NB4 (cell line): ENCODE data around the gene NCOA6.

Experiments
- DNase-seq: peaks from one replicate; pipeline ENCODE4 v3.0.0; 2010; ENCODE audit warnings: low read depth
- H3K4me3 ChIP-seq: one replicate; pipeline ENCODE4 v1.5.1; 2011; ENCODE audit warnings: mild to moderate bottlenecking, low read depth, low read length, moderate library complexity
- MYC ChIP-seq: IDR thresholded peaks from 2 replicates; pipeline ENCODE4 v1.6.1; 2011; ENCODE audit warnings: low read depth, low read length
- POLR2A ChIP-seq: IDR thresholded peaks from 2 replicates; pipeline ENCODE4 v1.6.1; 2011; ENCODE audit warnings: mild to moderate bottlenecking; ENCODE audit not compliant: insufficient read length; ENCODE audit errors: extremely low read depth
- TF ChIP-seq, protein P1 (sequence below): IDR thresholded peaks from one replicate; pipeline ENCODE4 v1.5.1; 2012; ENCODE audit warnings: low read depth, low read length
- TF ChIP-seq, protein P2 (sequence below): IDR thresholded peaks from 2 replicates; pipeline ENCODE4 v1.6.1; 2011; ENCODE audit warnings: low read depth, low read length

The NCOA6 gene

GRCh38 chr20:34675561-34675960 lies 149.9 kb downstream of the NCOA6 start:
- no peak for DNase-seq
- peak overlapping the region; percentile 86 for H3K4me3 ChIP-seq
- TF ChIP-seq, protein P1, sequence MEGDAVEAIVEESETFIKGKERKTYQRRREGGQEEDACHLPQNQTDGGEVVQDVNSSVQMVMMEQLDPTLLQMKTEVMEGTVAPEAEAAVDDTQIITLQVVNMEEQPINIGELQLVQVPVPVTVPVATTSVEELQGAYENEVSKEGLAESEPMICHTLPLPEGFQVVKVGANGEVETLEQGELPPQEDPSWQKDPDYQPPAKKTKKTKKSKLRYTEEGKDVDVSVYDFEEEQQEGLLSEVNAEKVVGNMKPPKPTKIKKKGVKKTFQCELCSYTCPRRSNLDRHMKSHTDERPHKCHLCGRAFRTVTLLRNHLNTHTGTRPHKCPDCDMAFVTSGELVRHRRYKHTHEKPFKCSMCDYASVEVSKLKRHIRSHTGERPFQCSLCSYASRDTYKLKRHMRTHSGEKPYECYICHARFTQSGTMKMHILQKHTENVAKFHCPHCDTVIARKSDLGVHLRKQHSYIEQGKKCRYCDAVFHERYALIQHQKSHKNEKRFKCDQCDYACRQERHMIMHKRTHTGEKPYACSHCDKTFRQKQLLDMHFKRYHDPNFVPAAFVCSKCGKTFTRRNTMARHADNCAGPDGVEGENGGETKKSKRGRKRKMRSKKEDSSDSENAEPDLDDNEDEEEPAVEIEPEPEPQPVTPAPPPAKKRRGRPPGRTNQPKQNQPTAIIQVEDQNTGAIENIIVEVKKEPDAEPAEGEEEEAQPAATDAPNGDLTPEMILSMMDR, result no peak
- TF ChIP-seq, protein P2, sequence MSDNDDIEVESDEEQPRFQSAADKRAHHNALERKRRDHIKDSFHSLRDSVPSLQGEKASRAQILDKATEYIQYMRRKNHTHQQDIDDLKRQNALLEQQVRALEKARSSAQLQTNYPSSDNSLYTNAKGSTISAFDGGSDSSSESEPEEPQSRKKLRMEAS, result no peak
- TF ChIP-seq MYC (no peak), POLR2A (no peak)

- H3K4me3 ChIP-seq, result no peak overlapping the region
- no peak for TF ChIP-seq MYC
- TF ChIP-seq, protein P2, result no peak
- TF ChIP-seq, protein P1, result no peak
- no peak for TF ChIP-seq POLR2A
- DNase-seq, result no peak
Measured at GRCh38 chr20:34673412-34673811, 152.0 kb downstream of the NCOA6 start.

- DNase-seq, result no peak
- H3K4me3 ChIP-seq, result no peak overlapping the region
- TF ChIP-seq POLR2A, result no peak
- TF ChIP-seq, protein P1, result no peak
- TF ChIP-seq, protein P2, result no peak
- no peak for TF ChIP-seq MYC
Measured at GRCh38 chr20:34669094-34669493, 156.4 kb downstream of the NCOA6 start.
